H1 (cell line): ENCODE measurements around the gene SVIL. TPM values are rescaled to one million over a fixed set of nuclear protein-coding genes. Genes with fewer than 3 reads are reported as not detected.

Experiments used
- CHD1 ChIP-seq: IDR thresholded peaks from 2 replicates; pipeline ENCODE4 v1.6.1; 2012; ENCODE audit warnings: low read depth, low read length, improper control_type of control experiment
- MAFK ChIP-seq: IDR thresholded peaks from 2 replicates; pipeline ENCODE4 v1.6.1; 2012; ENCODE audit warnings: low read depth, mild to moderate bottlenecking, improper control_type of control experiment, low read length
- PHF8 ChIP-seq: fragments of 200-600 bp; sonication (generic); conservative IDR thresholded peaks from 2 replicates; pipeline ENCODE4 v1.7.1; 2012; ENCODE audit warnings: low read depth, mild to moderate bottlenecking, inconsistent platforms, low read length, moderate library complexity
- SP4 ChIP-seq: IDR thresholded peaks from 2 replicates; pipeline ENCODE4 v1.6.1; 2012; ENCODE audit warnings: low read length, inconsistent platforms
- TBP ChIP-seq: IDR thresholded peaks from 2 replicates; pipeline ENCODE4 v1.6.1; 2011; ENCODE audit warnings: low read depth, low read length, improper control_type of control experiment
- polyA plus RNA-seq, 7 experiments: library from polyadenylated mRNA; depleted of rRNA in 3 of 7; stranded (reverse) in 5 of 7; unstranded in 2 of 7; fragments of >200 nt in 5 of 7; fragments of 200-250 nt in 2 of 7; gene quantifications; 1 replicate in 5 of 7; 2 replicates in 1 of 7; 4 replicates in 1 of 7; pipeline versions ENCODE4 v1.2.1 to v1.2.3, GENCODE V29; 2011 to 2013; ENCODE audit warnings: missing spikeins in 2 of 7, mixed read lengths in 2 of 7
- total RNA-seq: library from RNA; stranded (reverse); fragmentation: NEBNext Ultra II Directional; extraction: Animal tissue kit (Norgen Biotek cat#: 25700); gene quantifications from 2 replicates; pipeline ENCODE4 v1.2.1, GENCODE V29; 2021

Gene SVIL
- total and polyA plus RNA-seq, 2 of the 8 experiments (the other 6 are each of a cell fraction or from before 2014, with no cell fraction given): 4.7 to 15.4 TPM

- TF ChIP-seq TBP (no peak), CHD1 (no peak), MAFK (no peak), PHF8 (no peak), SP4 (no peak)
Measured at GRCh38 chr10:29620112-29620690, 14.6 kb downstream of the SVIL start (continued).
